ENCODE results near the gene LRRFIP1. TPM values are rescaled to one million over a fixed set of nuclear protein-coding genes. Genes with fewer than 3 reads are reported as not detected.

LRRFIP1 gene
- polyA plus RNA-seq, 1 donor from 2014 or later: 96.3 TPM

DNA sequence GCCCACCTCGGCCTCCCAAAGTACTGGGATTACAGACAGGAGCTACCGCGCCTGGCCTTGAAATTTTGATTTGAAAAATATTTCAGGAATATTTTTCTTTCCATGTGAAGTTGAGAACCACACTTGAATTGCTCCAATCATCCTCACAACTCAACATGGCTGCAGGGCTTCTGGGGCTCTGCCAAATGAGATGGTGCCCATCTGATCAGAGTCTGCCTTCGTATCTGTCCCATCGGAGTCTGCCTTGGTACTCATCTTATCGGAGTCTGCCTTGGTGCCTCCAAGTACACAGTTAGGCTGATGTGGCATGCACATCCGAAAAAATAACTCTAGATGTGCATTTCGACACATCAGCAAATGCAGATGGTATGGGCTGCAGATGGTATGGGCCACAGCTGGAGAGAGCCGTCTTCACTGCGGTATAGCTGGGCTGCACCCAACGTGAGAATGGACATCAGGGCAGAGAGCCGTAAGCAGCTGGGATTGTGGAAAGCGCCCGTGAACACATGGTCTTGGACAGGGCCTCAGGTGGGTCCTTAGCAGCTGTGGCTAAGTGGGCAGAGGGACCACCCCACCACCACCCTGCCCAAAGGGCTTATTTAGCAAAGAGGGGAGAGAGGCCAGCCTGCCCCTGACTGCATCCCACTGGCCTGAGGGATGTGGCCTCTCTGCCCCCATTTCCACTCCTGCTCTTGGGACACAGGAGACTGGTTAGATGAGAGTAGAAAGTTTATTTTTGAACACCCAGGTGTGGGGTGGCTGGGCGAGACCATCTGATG lies 119.1 kb downstream of the LRRFIP1 start:
- H3K36me3 ChIP-seq (ENCODE audit: insufficient read depth, low read length): peaks cover 5% of the 10 kb centered on the region
- no peaks in the 10 kb centered on the region for H4K20me1 ChIP-seq (ENCODE audit: insufficient read depth)
- no peaks in the 10 kb centered on the region for H3K9me3 ChIP-seq (ENCODE audit: low read length)
- no peaks in the 10 kb centered on the region for H3K27me3 ChIP-seq (ENCODE audit: insufficient read depth, low read depth, low read length)
- H3K4me3 ChIP-seq (ENCODE audit: low read length): no peak overlapping the region
- H3K4me2 ChIP-seq (ENCODE audit: low read length): no peak overlapping the region
- no peaks in the 10 kb centered on the region for H3K79me2 ChIP-seq (replicated peaks; ENCODE audit: insufficient read depth, low read length)
- no peaks in the 10 kb centered on the region for H3K9me2 ChIP-seq (ENCODE audit: insufficient read depth, low read length)
- no peak overlapping the region for H3K9ac ChIP-seq (ENCODE audit: low read length)
- TF ChIP-seq POLR2AphosphoS5 (IDR thresholded peaks at IDR 0.05) (no peak), SMC3 (conservative IDR thresholded peaks at IDR 0.05; ENCODE audit: poor library complexity) (no peak), MXI1 (conservative IDR thresholded peaks at IDR 0.05; ENCODE audit: poor library complexity, severe bottlenecking) (no peak), EP300 (conservative IDR thresholded peaks at IDR 0.05; ENCODE audit: poor library complexity, severe bottlenecking) (no peak)
- TF ChIP-seq, protein P1, sequence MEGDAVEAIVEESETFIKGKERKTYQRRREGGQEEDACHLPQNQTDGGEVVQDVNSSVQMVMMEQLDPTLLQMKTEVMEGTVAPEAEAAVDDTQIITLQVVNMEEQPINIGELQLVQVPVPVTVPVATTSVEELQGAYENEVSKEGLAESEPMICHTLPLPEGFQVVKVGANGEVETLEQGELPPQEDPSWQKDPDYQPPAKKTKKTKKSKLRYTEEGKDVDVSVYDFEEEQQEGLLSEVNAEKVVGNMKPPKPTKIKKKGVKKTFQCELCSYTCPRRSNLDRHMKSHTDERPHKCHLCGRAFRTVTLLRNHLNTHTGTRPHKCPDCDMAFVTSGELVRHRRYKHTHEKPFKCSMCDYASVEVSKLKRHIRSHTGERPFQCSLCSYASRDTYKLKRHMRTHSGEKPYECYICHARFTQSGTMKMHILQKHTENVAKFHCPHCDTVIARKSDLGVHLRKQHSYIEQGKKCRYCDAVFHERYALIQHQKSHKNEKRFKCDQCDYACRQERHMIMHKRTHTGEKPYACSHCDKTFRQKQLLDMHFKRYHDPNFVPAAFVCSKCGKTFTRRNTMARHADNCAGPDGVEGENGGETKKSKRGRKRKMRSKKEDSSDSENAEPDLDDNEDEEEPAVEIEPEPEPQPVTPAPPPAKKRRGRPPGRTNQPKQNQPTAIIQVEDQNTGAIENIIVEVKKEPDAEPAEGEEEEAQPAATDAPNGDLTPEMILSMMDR (IDR thresholded peaks at IDR 0.05; ENCODE audit: poor library complexity, severe bottlenecking): no peak
- no peak overlapping the region for H2AFZ ChIP-seq (ENCODE audit: low read depth, low read length)
- no peaks in the 10 kb centered on the region for H3F3A ChIP-seq (ENCODE audit: insufficient read depth, low read length, poor library complexity, severe bottlenecking)
- H3K27ac ChIP-seq (ENCODE audit: low read length): no peak overlapping the region

DNA sequence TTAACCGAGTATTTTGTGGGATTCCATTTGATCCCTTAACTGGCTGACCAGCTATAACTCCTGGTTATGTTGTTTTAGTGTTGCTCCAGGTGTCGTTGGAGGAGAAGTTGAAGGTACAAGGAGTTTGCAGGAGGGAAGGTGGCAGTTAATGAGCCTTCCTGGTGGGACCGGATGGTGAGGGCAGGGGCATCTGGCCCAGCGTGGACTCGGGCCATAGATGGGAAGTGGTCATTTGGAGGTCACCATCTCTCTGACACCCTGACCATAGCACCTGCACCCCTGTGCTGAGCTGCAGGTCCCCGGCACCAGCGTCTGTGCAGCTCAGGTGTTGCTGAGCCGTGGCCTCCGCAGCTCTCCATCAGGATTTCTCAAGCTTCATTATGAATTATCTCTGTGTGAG lies 119.8 kb downstream of the LRRFIP1 start:
- no peaks in the 10 kb centered on the region for H3K27me3 ChIP-seq (ENCODE audit: insufficient read depth, low read depth, low read length)
- no peak overlapping the region for H3K4me3 ChIP-seq (ENCODE audit: low read length)
- no peaks in the 10 kb centered on the region for H3K9me2 ChIP-seq (ENCODE audit: insufficient read depth, low read length)
- H3F3A ChIP-seq (ENCODE audit: insufficient read depth, low read length, poor library complexity, severe bottlenecking): no peaks in the 10 kb centered on the region
- H3K9ac ChIP-seq (ENCODE audit: low read length): no peak overlapping the region
- no peaks in the 10 kb centered on the region for H3K9me3 ChIP-seq (ENCODE audit: low read length)
- H2AFZ ChIP-seq (ENCODE audit: low read depth, low read length): no peak overlapping the region
- peaks cover 9% of the 10 kb centered on the region for H3K36me3 ChIP-seq (ENCODE audit: insufficient read depth, low read length)
- H3K4me2 ChIP-seq (ENCODE audit: low read length): no peak overlapping the region
- no peaks in the 10 kb centered on the region for H3K79me2 ChIP-seq (replicated peaks; ENCODE audit: insufficient read depth, low read length)
- TF ChIP-seq POLR2AphosphoS5 (IDR thresholded peaks at IDR 0.05): no peak
- TF ChIP-seq SMC3 (conservative IDR thresholded peaks at IDR 0.05; ENCODE audit: poor library complexity): no peak
- no peak for TF ChIP-seq MXI1 (conservative IDR thresholded peaks at IDR 0.05; ENCODE audit: poor library complexity, severe bottlenecking)
- no peak for TF ChIP-seq EZH2 (IDR thresholded peaks at IDR 0.05; ENCODE audit: borderline replicate concordance, insufficient read depth, low read length, poor library complexity, severe bottlenecking)
- TF ChIP-seq EP300 (conservative IDR thresholded peaks at IDR 0.05; ENCODE audit: poor library complexity, severe bottlenecking): no peak
- TF ChIP-seq, protein P2, sequence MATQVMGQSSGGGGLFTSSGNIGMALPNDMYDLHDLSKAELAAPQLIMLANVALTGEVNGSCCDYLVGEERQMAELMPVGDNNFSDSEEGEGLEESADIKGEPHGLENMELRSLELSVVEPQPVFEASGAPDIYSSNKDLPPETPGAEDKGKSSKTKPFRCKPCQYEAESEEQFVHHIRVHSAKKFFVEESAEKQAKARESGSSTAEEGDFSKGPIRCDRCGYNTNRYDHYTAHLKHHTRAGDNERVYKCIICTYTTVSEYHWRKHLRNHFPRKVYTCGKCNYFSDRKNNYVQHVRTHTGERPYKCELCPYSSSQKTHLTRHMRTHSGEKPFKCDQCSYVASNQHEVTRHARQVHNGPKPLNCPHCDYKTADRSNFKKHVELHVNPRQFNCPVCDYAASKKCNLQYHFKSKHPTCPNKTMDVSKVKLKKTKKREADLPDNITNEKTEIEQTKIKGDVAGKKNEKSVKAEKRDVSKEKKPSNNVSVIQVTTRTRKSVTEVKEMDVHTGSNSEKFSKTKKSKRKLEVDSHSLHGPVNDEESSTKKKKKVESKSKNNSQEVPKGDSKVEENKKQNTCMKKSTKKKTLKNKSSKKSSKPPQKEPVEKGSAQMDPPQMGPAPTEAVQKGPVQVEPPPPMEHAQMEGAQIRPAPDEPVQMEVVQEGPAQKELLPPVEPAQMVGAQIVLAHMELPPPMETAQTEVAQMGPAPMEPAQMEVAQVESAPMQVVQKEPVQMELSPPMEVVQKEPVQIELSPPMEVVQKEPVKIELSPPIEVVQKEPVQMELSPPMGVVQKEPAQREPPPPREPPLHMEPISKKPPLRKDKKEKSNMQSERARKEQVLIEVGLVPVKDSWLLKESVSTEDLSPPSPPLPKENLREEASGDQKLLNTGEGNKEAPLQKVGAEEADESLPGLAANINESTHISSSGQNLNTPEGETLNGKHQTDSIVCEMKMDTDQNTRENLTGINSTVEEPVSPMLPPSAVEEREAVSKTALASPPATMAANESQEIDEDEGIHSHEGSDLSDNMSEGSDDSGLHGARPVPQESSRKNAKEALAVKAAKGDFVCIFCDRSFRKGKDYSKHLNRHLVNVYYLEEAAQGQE (IDR thresholded peaks at IDR 0.05; ENCODE audit: borderline replicate concordance): no peak
- no peak for TF ChIP-seq RAD21 (conservative IDR thresholded peaks at IDR 0.05)
- TF ChIP-seq, protein P1 (IDR thresholded peaks at IDR 0.05; ENCODE audit: poor library complexity, severe bottlenecking): no peak
- no peak for TF ChIP-seq TAF1 (IDR thresholded peaks at IDR 0.05; ENCODE audit: low read depth)
- no peaks in the 10 kb centered on the region for H4K20me1 ChIP-seq (ENCODE audit: insufficient read depth)
- no peak overlapping the region for H3K27ac ChIP-seq (ENCODE audit: low read length)
